ENCODE results near the gene MYO10. TPM values are rescaled to one million over a fixed set of nuclear protein-coding genes. Genes with fewer than 3 reads are reported as not detected.

The MYO10 gene
- total and polyA plus RNA-seq, 2 of the 8 experiments (the other 6 are each of a cell fraction or from before 2014, with no cell fraction given) = 21.5 to 107 TPM

DNA sequence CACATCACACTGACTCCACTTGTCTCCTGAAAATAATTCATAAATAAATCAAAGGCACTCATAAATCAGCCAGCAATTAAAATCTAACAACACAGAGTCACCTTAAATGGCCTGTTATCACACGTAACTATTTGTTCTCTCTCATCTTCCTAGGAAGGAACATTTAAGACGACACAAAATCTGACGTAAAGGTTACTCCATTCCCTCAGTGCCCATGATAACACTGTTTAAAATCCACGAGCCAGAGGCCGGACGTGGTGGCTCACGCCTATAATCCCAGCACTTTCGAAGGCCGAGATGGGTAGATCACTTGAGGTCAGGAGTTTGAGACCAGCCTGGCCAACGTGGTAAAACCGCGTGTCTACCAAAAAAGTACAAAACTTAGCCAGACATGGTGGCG, 56.4 kb downstream of the MYO10 start:
- no peak overlapping the region for H4K91ac ChIP-seq (replicated peaks; ENCODE audit: insufficient read length, low read length)
- H3K56ac ChIP-seq (replicated peaks; ENCODE audit: insufficient read length, low read depth, low read length) = no peak overlapping the region
- H3K27ac ChIP-seq (ENCODE audit: low read depth, low read length) = no peak overlapping the region
- H3K14ac ChIP-seq (ENCODE audit: insufficient read length) = no peak overlapping the region
- H3K18ac ChIP-seq (ENCODE audit: extremely low read depth, low read length) = no peak overlapping the region
- DNase-seq (ENCODE audit: low read depth in 1 of 2, low spot score in 2 of 2) (no peak), FAIRE-seq (no peak)
- H4K8ac ChIP-seq (ENCODE audit: extremely low read depth, insufficient read depth, low read length) = no peak overlapping the region
- H2AFZ ChIP-seq (ENCODE audit: low read length) = no peak overlapping the region
- H3K23ac ChIP-seq (ENCODE audit: insufficient read length) = no peak overlapping the region
- no peak overlapping the region for H3K4me2 ChIP-seq (ENCODE audit: insufficient read depth in 1 of 2, low read depth in 2 of 2, low read length in 2 of 2)
- no peak overlapping the region for H3K4ac ChIP-seq (replicated peaks; ENCODE audit: insufficient read length, low read depth, low read length)
- peaks cover 0 to 9% (median 4%) of the 10 kb centered on the region in 4 experiments; a peak in 3 of 8 replicates for H3K36me3 ChIP-seq (ENCODE audit: control insufficient read depth in 2 of 4, insufficient read depth in 4 of 4, low read length in 3 of 4)
- no peak overlapping the region for H2BK20ac ChIP-seq (ENCODE audit: low read length)
- H2BK5ac ChIP-seq (ENCODE audit: low read depth, low read length) = no peak overlapping the region
- no peaks in the 10 kb centered on the region for H3K9me3 ChIP-seq (ENCODE audit: insufficient read depth in 2 of 2, low read depth in 1 of 2, low read length in 1 of 2)
- H4K20me1 ChIP-seq (replicated peaks in 1 of 2; ENCODE audit: control insufficient read depth in 1 of 2, insufficient read depth in 2 of 2, low read length in 2 of 2) = no peaks in the 10 kb centered on the region
- H2AK5ac ChIP-seq (ENCODE audit: low read depth, low read length) = no peak overlapping the region; the same call in 1 of the 2 replicates
- no peak overlapping the region for H3K9ac ChIP-seq (replicated peaks in 1 of 4; ENCODE audit: extremely low read depth in 1 of 4, low read depth in 3 of 4, low read length in 3 of 4)
- H3K79me2 ChIP-seq (ENCODE audit: control insufficient read depth in 1 of 2, insufficient read depth in 2 of 2, low read length in 2 of 2) = peaks cover 0 to 59% of the 10 kb centered on the region in 2 experiments; a peak in 3 of 4 replicates
- no peak overlapping the region for H2BK12ac ChIP-seq (ENCODE audit: low read depth, low read length)
- no peak overlapping the region for H3K4me3 ChIP-seq (ENCODE audit: extremely low read depth in 1 of 4, insufficient read depth in 2 of 4, low read depth in 3 of 4, low read length in 4 of 4)
- H2BK15ac ChIP-seq (ENCODE audit: low read length) = no peak overlapping the region
- 94% methylated on average over 13 of the region's 13 CpGs; no CpG with 5 or more reads in 1 of the 2 experiments for WGBS, 2 experiments (ENCODE audit: extremely low coverage in 1 of 2, insufficient coverage in 1 of 2, insufficient read length in 1 of 2, insufficient replicate concordance in 2 of 2, low coverage in 1 of 2, low lambda C conversion rate in 2 of 2, missing lambda C conversion rate in 1 of 2)
- H3K4me1 ChIP-seq (replicated peaks in 1 of 4; ENCODE audit: control insufficient read depth in 3 of 4, insufficient read depth in 4 of 4, low read length in 3 of 4) = no peaks in the 10 kb centered on the region
- no peak overlapping the region for H4K5ac ChIP-seq (ENCODE audit: insufficient read length, low read depth, low read length)
- ChIA-PET POLR2A (ENCODE audit: partially characterized antibody) (no interaction called here), CTCF (ENCODE audit: partially characterized antibody) (interaction anchor here (1.1 kb wide), 1 partner anchor 10 kb away, joined by 3 read pairs; no protein-coding TSS in a partner anchor)
- no peaks in the 10 kb centered on the region for H3K27me3 ChIP-seq (replicated peaks in 1 of 4; ENCODE audit: control insufficient read depth in 3 of 4, extremely low read depth in 1 of 4, insufficient read depth in 3 of 4, low read length in 3 of 4)
- no peaks in the 10 kb centered on the region for H3K79me1 ChIP-seq (ENCODE audit: low read depth, low read length)
- H2BK120ac ChIP-seq (replicated peaks; ENCODE audit: low read depth, low read length) = no peak overlapping the region
- TF ChIP-seq SP2 (IDR thresholded peaks at IDR 0.05; ENCODE audit: low read length) = no peak
- TF ChIP-seq TBP (IDR thresholded peaks at IDR 0.05; ENCODE audit: low read depth, low read length) = no peak
- TF ChIP-seq RFX5 (IDR thresholded peaks at IDR 0.05; ENCODE audit: borderline replicate concordance, low read depth, low read length) = no peak
- TF ChIP-seq MAFK (IDR thresholded peaks at IDR 0.05; ENCODE audit: low read depth, low read length) = no peak
- TF ChIP-seq KDM5A (IDR thresholded peaks at IDR 0.05; ENCODE audit: low read length) = no peak
- no peak for TF ChIP-seq SRF (IDR thresholded peaks at IDR 0.05; ENCODE audit: low read depth, low read length)
- no peaks in the 10 kb centered on the region for H3K23me2 ChIP-seq (ENCODE audit: low read depth, low read length)
